HL-60 (cell line): ENCODE data around the gene UTP20.

Source experiments
- TF ChIP-seq, protein P1 (sequence below): IDR thresholded peaks from one replicate; pipeline ENCODE4 v1.5.1; 2011; ENCODE audit warnings: low read length, control low read depth, inconsistent platforms; ENCODE audit not compliant: insufficient read depth
- TF ChIP-seq, protein P2 (sequence below): IDR thresholded peaks from 2 replicates; pipeline ENCODE4 v1.6.1; 2012; ENCODE audit warnings: low read depth; ENCODE audit not compliant: insufficient replicate concordance

DNA sequence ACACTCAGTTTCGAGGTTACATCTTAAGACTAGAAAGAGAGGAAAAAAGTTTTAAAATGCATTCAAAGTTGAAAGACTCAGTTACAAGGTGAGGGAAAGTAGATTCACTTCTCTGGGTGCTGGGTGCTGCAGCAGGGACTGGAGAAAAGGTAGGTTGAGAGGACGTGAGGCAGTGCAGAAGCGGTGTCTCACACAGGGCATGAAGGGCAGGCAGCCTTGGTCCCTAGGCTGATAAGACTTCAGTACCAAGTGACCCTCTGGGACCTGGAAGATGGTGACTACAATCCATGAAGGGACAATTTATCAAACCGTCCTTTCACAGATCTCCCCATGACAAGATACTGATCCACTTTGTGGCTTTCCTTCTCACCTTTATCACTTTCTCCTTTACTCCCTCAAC is 22.5 kb upstream of the UTP20 start:
- TF ChIP-seq, protein P1, sequence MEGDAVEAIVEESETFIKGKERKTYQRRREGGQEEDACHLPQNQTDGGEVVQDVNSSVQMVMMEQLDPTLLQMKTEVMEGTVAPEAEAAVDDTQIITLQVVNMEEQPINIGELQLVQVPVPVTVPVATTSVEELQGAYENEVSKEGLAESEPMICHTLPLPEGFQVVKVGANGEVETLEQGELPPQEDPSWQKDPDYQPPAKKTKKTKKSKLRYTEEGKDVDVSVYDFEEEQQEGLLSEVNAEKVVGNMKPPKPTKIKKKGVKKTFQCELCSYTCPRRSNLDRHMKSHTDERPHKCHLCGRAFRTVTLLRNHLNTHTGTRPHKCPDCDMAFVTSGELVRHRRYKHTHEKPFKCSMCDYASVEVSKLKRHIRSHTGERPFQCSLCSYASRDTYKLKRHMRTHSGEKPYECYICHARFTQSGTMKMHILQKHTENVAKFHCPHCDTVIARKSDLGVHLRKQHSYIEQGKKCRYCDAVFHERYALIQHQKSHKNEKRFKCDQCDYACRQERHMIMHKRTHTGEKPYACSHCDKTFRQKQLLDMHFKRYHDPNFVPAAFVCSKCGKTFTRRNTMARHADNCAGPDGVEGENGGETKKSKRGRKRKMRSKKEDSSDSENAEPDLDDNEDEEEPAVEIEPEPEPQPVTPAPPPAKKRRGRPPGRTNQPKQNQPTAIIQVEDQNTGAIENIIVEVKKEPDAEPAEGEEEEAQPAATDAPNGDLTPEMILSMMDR, result no peak
- TF ChIP-seq, protein P2, sequence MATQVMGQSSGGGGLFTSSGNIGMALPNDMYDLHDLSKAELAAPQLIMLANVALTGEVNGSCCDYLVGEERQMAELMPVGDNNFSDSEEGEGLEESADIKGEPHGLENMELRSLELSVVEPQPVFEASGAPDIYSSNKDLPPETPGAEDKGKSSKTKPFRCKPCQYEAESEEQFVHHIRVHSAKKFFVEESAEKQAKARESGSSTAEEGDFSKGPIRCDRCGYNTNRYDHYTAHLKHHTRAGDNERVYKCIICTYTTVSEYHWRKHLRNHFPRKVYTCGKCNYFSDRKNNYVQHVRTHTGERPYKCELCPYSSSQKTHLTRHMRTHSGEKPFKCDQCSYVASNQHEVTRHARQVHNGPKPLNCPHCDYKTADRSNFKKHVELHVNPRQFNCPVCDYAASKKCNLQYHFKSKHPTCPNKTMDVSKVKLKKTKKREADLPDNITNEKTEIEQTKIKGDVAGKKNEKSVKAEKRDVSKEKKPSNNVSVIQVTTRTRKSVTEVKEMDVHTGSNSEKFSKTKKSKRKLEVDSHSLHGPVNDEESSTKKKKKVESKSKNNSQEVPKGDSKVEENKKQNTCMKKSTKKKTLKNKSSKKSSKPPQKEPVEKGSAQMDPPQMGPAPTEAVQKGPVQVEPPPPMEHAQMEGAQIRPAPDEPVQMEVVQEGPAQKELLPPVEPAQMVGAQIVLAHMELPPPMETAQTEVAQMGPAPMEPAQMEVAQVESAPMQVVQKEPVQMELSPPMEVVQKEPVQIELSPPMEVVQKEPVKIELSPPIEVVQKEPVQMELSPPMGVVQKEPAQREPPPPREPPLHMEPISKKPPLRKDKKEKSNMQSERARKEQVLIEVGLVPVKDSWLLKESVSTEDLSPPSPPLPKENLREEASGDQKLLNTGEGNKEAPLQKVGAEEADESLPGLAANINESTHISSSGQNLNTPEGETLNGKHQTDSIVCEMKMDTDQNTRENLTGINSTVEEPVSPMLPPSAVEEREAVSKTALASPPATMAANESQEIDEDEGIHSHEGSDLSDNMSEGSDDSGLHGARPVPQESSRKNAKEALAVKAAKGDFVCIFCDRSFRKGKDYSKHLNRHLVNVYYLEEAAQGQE, result no peak
